GM23248 (cell line): Measurements from ENCODE around the gene CEACAM19. TPM values are rescaled to one million over a fixed set of nuclear protein-coding genes. Genes with fewer than 3 reads are reported as not detected.

Experiments used
- DNase-seq: peaks from one replicate; pipeline ENCODE4 v3.0.0-alpha.2; 2015
- H2AFZ ChIP-seq: fragments of 200-600 bp; sonication (generic); 2 replicates; pipeline ENCODE4 v1.6.1; 2016; ENCODE audit warnings: antibody characterized with exemption
- H3F3A ChIP-seq: fragments of 200-600 bp; sonication (generic); 2 replicates; pipeline ENCODE4 v1.6.1; 2016; ENCODE audit warnings: mild to moderate bottlenecking, antibody characterized with exemption, mixed run types; ENCODE audit not compliant: insufficient read depth
- H3K27ac ChIP-seq: fragments of 200-600 bp; sonication (generic); 2 replicates; pipeline ENCODE4 v1.5.1; 2016; ENCODE audit warnings: mild to moderate bottlenecking
- H3K27me3 ChIP-seq: fragments of 200-600 bp; sonication (generic); replicated peaks from 2 replicates; pipeline ENCODE4 v1.6.1; 2016; ENCODE audit warnings: mild to moderate bottlenecking; ENCODE audit not compliant: insufficient read depth
- H3K36me3 ChIP-seq: fragments of 200-600 bp; sonication (generic); 2 replicates; pipeline ENCODE4 v1.6.1; 2016; ENCODE audit warnings: low read depth, mild to moderate bottlenecking
- H3K4me1 ChIP-seq: fragments of 200-600 bp; sonication (generic); 2 replicates; pipeline ENCODE4 v1.6.1; 2016; ENCODE audit warnings: mild to moderate bottlenecking; ENCODE audit not compliant: insufficient read depth
- H3K4me2 ChIP-seq: fragments of 200-600 bp; sonication (generic); one replicate; pipeline ENCODE4 v1.6.1; 2016; ENCODE audit warnings: mild to moderate bottlenecking; ENCODE audit not compliant: unreplicated experiment
- H3K4me3 ChIP-seq: fragments of 200-600 bp; sonication (generic); 2 replicates; pipeline ENCODE4 v1.5.1; 2016; ENCODE audit warnings: mild to moderate bottlenecking
- H3K79me2 ChIP-seq: fragments of 200-600 bp; sonication (generic); 2 replicates; pipeline ENCODE4 v1.6.1; 2016; ENCODE audit warnings: mild to moderate bottlenecking; ENCODE audit not compliant: insufficient read depth
- H3K9ac ChIP-seq: fragments of 200-600 bp; sonication (generic); 2 replicates; pipeline ENCODE4 v1.6.1; 2016; ENCODE audit warnings: mild to moderate bottlenecking
- H3K9me2 ChIP-seq: fragments of 200-600 bp; sonication (generic); 2 replicates; pipeline ENCODE4 v1.6.1; 2016; ENCODE audit warnings: mixed run types, mild to moderate bottlenecking, moderate library complexity; ENCODE audit not compliant: insufficient read depth
- H3K9me3 ChIP-seq: fragments of 200-600 bp; sonication (generic); one replicate; pipeline ENCODE4 v1.6.1; 2017; ENCODE audit warnings: low read depth
- H4K20me1 ChIP-seq: fragments of 200-600 bp; sonication (generic); 2 replicates; pipeline ENCODE4 v1.6.0; 2016; ENCODE audit not compliant: insufficient read depth
- EZH2 ChIP-seq: fragments of 200-600 bp; sonication (generic); IDR thresholded peaks from 2 replicates; pipeline ENCODE4 v1.6.1; 2018; ENCODE audit warnings: antibody characterized with exemption, mild to moderate bottlenecking; ENCODE audit not compliant: insufficient read depth, poor library complexity, severe bottlenecking
- EZH2phosphoT487 ChIP-seq: fragments of 200-600 bp; sonication (generic); IDR thresholded peaks from 2 replicates; pipeline ENCODE4 v1.6.1; 2018; ENCODE audit warnings: antibody characterized with exemption, moderate library complexity, mild to moderate bottlenecking, low read depth; ENCODE audit not compliant: insufficient read depth
- WGBS, 2 experiments: methylation state at CpG; one replicate each; pipeline ENCODE4 v1.1.6; 2015 to 2017; ENCODE audit warnings: low lambda C conversion rate in 2 of 2, low coverage in 1 of 2; ENCODE audit errors: missing lambda C conversion rate in 2 of 2; 5-methylcytosine and 5-hydroxymethylcytosine counted together
- in situ Hi-C: fragments of 300-500 bp; cut with MboI; formaldehyde crosslinking; loops from 2 replicates; pipeline ENCODE4 v1.15.0; 2020
- polyA plus RNA-seq: library from polyadenylated mRNA; unstranded; fragments of >200 nt; fragmentation: Nextera tagmentation; extraction: Ambion mirVana; gene quantifications from 2 replicates; pipeline ENCODE4 v1.2.1, GENCODE V29; 2016
- total RNA-seq: library from RNA; depleted of rRNA; stranded (reverse); fragments of >200 nt; shearing (Covaris generic); gene quantifications from 2 replicates; pipeline ENCODE4 v1.2.3, GENCODE V29; 2014

Gene CEACAM19
- total and polyA plus RNA-seq, 2 experiments from 2014 or later = 1.7 to 1.9 TPM

GRCh38 chr19:44640518-44640917 is 30.8 kb upstream of the CEACAM19 start:
- DNase-seq = peak; percentile 71
- WGBS, 2 experiments = 57 to 66% methylated on average over 3 of the region's 3 CpGs
- peaks cover 27% of the 10 kb centered on the region for H3K4me1 ChIP-seq
- no peaks in the 10 kb centered on the region for H3K9me2 ChIP-seq
- no peak overlapping the region for H3K9ac ChIP-seq
- H3K36me3 ChIP-seq = no peaks in the 10 kb centered on the region
- in situ Hi-C loops = no loop called here
- peaks cover 22% of the 10 kb centered on the region for H3F3A ChIP-seq
- no peak overlapping the region for H3K27ac ChIP-seq
- H3K27me3 ChIP-seq = no peaks in the 10 kb centered on the region
- H3K4me3 ChIP-seq = no peak overlapping the region
- no peak overlapping the region for H2AFZ ChIP-seq
- H4K20me1 ChIP-seq = no peaks in the 10 kb centered on the region
- no peak overlapping the region for H3K4me2 ChIP-seq
- TF ChIP-seq EZH2phosphoT487 = no peak
- no peak for TF ChIP-seq EZH2
- H3K79me2 ChIP-seq = peaks cover 12% of the 10 kb centered on the region
- H3K9me3 ChIP-seq = no peaks in the 10 kb centered on the region

GRCh38 chr19:44641501-44642265 is 29.6 kb upstream of the CEACAM19 start:
- H2AFZ ChIP-seq = no peak overlapping the region
- H3F3A ChIP-seq = peaks cover 10% of the 10 kb centered on the region
- no peak overlapping the region for H3K4me2 ChIP-seq
- H4K20me1 ChIP-seq = no peaks in the 10 kb centered on the region
- peaks cover 24% of the 10 kb centered on the region for H3K79me2 ChIP-seq
- in situ Hi-C loops = no loop called here
- no peaks in the 10 kb centered on the region; the same call in 1 of the 2 replicates for H3K36me3 ChIP-seq
- H3K27me3 ChIP-seq = no peaks in the 10 kb centered on the region
- TF ChIP-seq EZH2 (no peak), EZH2phosphoT487 (no peak)
- H3K9me2 ChIP-seq = no peaks in the 10 kb centered on the region
- H3K9ac ChIP-seq = no peak overlapping the region
- 83 to 86% methylated on average over 9 of the region's 9 CpGs for WGBS, 2 experiments
- no peak overlapping the region for H3K4me3 ChIP-seq
- H3K4me1 ChIP-seq = peaks cover 20% of the 10 kb centered on the region
- DNase-seq = no peak
- H3K27ac ChIP-seq = no peak overlapping the region
- no peaks in the 10 kb centered on the region for H3K9me3 ChIP-seq

- no peaks in the 10 kb centered on the region for H3K27me3 ChIP-seq
- H3K9me3 ChIP-seq = no peaks in the 10 kb centered on the region
- TF ChIP-seq EZH2phosphoT487 (no peak), EZH2 (no peak)
- no peaks in the 10 kb centered on the region; the same call in 1 of the 2 replicates for H3K36me3 ChIP-seq
- no peak overlapping the region for H3K9ac ChIP-seq
- H3K4me1 ChIP-seq = peaks cover 19% of the 10 kb centered on the region
- H2AFZ ChIP-seq = no peak overlapping the region
- no peak overlapping the region for H3K4me2 ChIP-seq
- in situ Hi-C loops = no loop called here
- no peak overlapping the region for H3K27ac ChIP-seq
- no peak overlapping the region for H3K4me3 ChIP-seq
- peaks cover 31% of the 10 kb centered on the region for H3K79me2 ChIP-seq
- peaks cover 6% of the 10 kb centered on the region; the same call in 1 of the 2 replicates for H3F3A ChIP-seq
- H3K9me2 ChIP-seq = no peaks in the 10 kb centered on the region
- no peak for DNase-seq
- H4K20me1 ChIP-seq = no peaks in the 10 kb centered on the region
- WGBS, 2 experiments = 9 to 20% methylated on average over 1 of the region's 1 CpG
These were observed 28.9 kb upstream of the CEACAM19 start for GRCh38 chr19:44642377-44642776.

GRCh38 chr19:44643605-44644401 is 27.5 kb upstream of the CEACAM19 start, which contains the start of gene PVR:
Gene PVR (plus strand): TSS chr19:44643910. CDS start chr19:44644097, 187 bp downstream.
- Histone ChIP-seq H2AFZ (peak within 1 kb of the TSS; percentile 89), H3K79me2 (peaks cover 43% of the 10 kb centered on the region), H3K4me2 (peak within 1 kb of the TSS; percentile 89), H3K4me1 (peaks cover 29% of the 10 kb centered on the region), H3K4me3 (peak within 1 kb of the TSS; percentile 93), H3K27ac (peak within 1 kb of the TSS; percentile 63), H3K9ac (peak within 1 kb of the TSS; percentile 88), H3F3A (peaks cover 14% of the 10 kb centered on the region), H3K9me2 (no peaks in the 10 kb centered on the region), H3K36me3 (no peaks in the 10 kb centered on the region; the same call in 1 of the 2 replicates), H3K9me3 (no peaks in the 10 kb centered on the region), H3K27me3 (no peaks in the 10 kb centered on the region), H4K20me1 (no peaks in the 10 kb centered on the region)
- DNase-seq = peak; percentile 88
- 1 to 2% methylated on average over 61 to 62 of the region's 70 CpGs for WGBS, 2 experiments
- in situ Hi-C loops = no loop called here
- no peak for TF ChIP-seq EZH2
- TF ChIP-seq EZH2phosphoT487 = no peak
